Kidney glomerular epithelial cell (primary cell): Measurements from ENCODE around the gene SPECC1.
"Not testable (repeated sequence)": the region's sequence is repeated elsewhere in the genome, so short reads cannot be mapped to it uniquely, and the experiment has no call there.

Experiments used
- DNase-seq: peaks from one replicate; lab custom pipeline; 2025; lab: John Stamatoyannopoulos, UW

The SPECC1 gene

GRCh38 chr17:20094777-20095176, 85.6 kb downstream of the SPECC1 start:
- DNase-seq: no peak

GRCh38 chr17:20095336-20096080, 86.3 kb downstream of the SPECC1 start:
- no peak for DNase-seq

- no peak for DNase-seq
These were observed 87.3 kb downstream of the SPECC1 start for GRCh38 chr17:20096430-20096829.

- no peak for DNase-seq
These were observed 88.2 kb downstream of the SPECC1 start for GRCh38 chr17:20097330-20097729.

GRCh38 chr17:20098314-20098713, 89.2 kb downstream of the SPECC1 start:
- no peak for DNase-seq

GRCh38 chr17:20100806-20101205, 91.6 kb downstream of the SPECC1 start:
- DNase-seq: not testable (repeated sequence)

GRCh38 chr17:20103454-20104446, 94.6 kb downstream of the SPECC1 start:
- no peak for DNase-seq

- no peak for DNase-seq
These were observed 96.6 kb downstream of the SPECC1 start for GRCh38 chr17:20105539-20106280.

GRCh38 chr17:20106446-20106845, 97.3 kb downstream of the SPECC1 start:
- DNase-seq: not testable (repeated sequence)

- no peak for DNase-seq
These were observed 99.9 kb downstream of the SPECC1 start for GRCh38 chr17:20109076-20109475.

GRCh38 chr17:20111538-20111937, 102.4 kb downstream of the SPECC1 start:
- DNase-seq: no peak

GRCh38 chr17:20114466-20114865, 105.3 kb downstream of the SPECC1 start:
- no peak for DNase-seq

GRCh38 chr17:20116683-20117309, 107.6 kb downstream of the SPECC1 start:
- peak; percentile 55 for DNase-seq

- no peak for DNase-seq
These were observed 109.1 kb downstream of the SPECC1 start for GRCh38 chr17:20118280-20118679.

- DNase-seq: no peak
These were observed 111.7 kb downstream of the SPECC1 start for GRCh38 chr17:20120836-20121235.

GRCh38 chr17:20121359-20122253, 112.4 kb downstream of the SPECC1 start:
- peak; percentile 27 for DNase-seq

GRCh38 chr17:20122254-20122879, 113.2 kb downstream of the SPECC1 start:
- DNase-seq: no peak

GRCh38 chr17:20123209-20123608, 114.0 kb downstream of the SPECC1 start:
- no peak for DNase-seq

GRCh38 chr17:20125724-20126123, 116.6 kb downstream of the SPECC1 start:
- no peak for DNase-seq

- DNase-seq: no peak
These were observed 118.3 kb downstream of the SPECC1 start for GRCh38 chr17:20127360-20128035.
